Skeletal muscle cell (primary cell): ENCODE data around the gene TBC1D22A.
A peak's percentile ranks its signal among the peaks of the same experiment; 100 is the strongest.

Experiments used
- DNase-seq: peaks from one replicate; pipeline ENCODE4 v3.0.0-alpha.2; 2010; ENCODE audit warnings: low read depth
- H3K4me3 ChIP-seq: 2 replicates; pipeline ENCODE4 v1.5.1; 2011; ENCODE audit warnings: low read depth, mild to moderate bottlenecking, control low read depth, low read length, moderate library complexity

Gene TBC1D22A

GRCh38 chr22:46985507-46985882 is 223.0 kb downstream of the TBC1D22A start:
- no peak for DNase-seq
- H3K4me3 ChIP-seq, result no peak overlapping the region

- no peak for DNase-seq
- no peak overlapping the region for H3K4me3 ChIP-seq
Observed at GRCh38 chr22:46986788-46987187, 224.3 kb downstream of the TBC1D22A start.

- no peak for DNase-seq
- no peak overlapping the region for H3K4me3 ChIP-seq
Observed at GRCh38 chr22:46990937-46991550, 228.6 kb downstream of the TBC1D22A start.

GRCh38 chr22:46991666-46992065 is 229.2 kb downstream of the TBC1D22A start:
- H3K4me3 ChIP-seq, result no peak overlapping the region
- no peak for DNase-seq

- H3K4me3 ChIP-seq, result no peak overlapping the region
- no peak for DNase-seq
Observed at GRCh38 chr22:46992121-46992731, 229.8 kb downstream of the TBC1D22A start.

- H3K4me3 ChIP-seq, result no peak overlapping the region
- DNase-seq, result no peak
Observed at GRCh38 chr22:46993633-46994032, 231.2 kb downstream of the TBC1D22A start.

- no peak for DNase-seq
- no peak overlapping the region for H3K4me3 ChIP-seq
Observed at GRCh38 chr22:46994265-46994664, 231.8 kb downstream of the TBC1D22A start.

- H3K4me3 ChIP-seq, result no peak overlapping the region
- no peak for DNase-seq
Observed at GRCh38 chr22:46994983-46995382, 232.5 kb downstream of the TBC1D22A start.

- no peak for DNase-seq
- H3K4me3 ChIP-seq, result no peak overlapping the region
Observed at GRCh38 chr22:46995501-46996360, 233.3 kb downstream of the TBC1D22A start.

GRCh38 chr22:46996595-46997310 is 234.3 kb downstream of the TBC1D22A start:
- DNase-seq, result no peak

GRCh38 chr22:46997311-46997970 is 235.0 kb downstream of the TBC1D22A start:
- no peak for DNase-seq
- H3K4me3 ChIP-seq, result no peak overlapping the region

More at GRCh38 chr22:46996595-46997310, 234.3 kb downstream of the TBC1D22A start:
- H3K4me3 ChIP-seq, result no peak overlapping the region

GRCh38 chr22:46998331-46998730 is 235.9 kb downstream of the TBC1D22A start:
- H3K4me3 ChIP-seq, result no peak overlapping the region
- no peak for DNase-seq

GRCh38 chr22:47000256-47000655 is 237.8 kb downstream of the TBC1D22A start:
- DNase-seq, result no peak

GRCh38 chr22:47000888-47001287 is 238.4 kb downstream of the TBC1D22A start:
- no peak for DNase-seq

More at GRCh38 chr22:47000256-47000655, 237.8 kb downstream of the TBC1D22A start:
- H3K4me3 ChIP-seq, result no peak overlapping the region

GRCh38 chr22:47001288-47001687 is 238.8 kb downstream of the TBC1D22A start:
- no peak overlapping the region for H3K4me3 ChIP-seq
- peak; percentile 1 for DNase-seq

More at GRCh38 chr22:47000888-47001287, 238.4 kb downstream of the TBC1D22A start:
- no peak overlapping the region for H3K4me3 ChIP-seq

- no peak for DNase-seq
- no peak overlapping the region for H3K4me3 ChIP-seq
Observed at GRCh38 chr22:47002692-47003091, 240.2 kb downstream of the TBC1D22A start.

- H3K4me3 ChIP-seq, result no peak overlapping the region
- no peak for DNase-seq
Observed at GRCh38 chr22:47005506-47006408, 243.3 kb downstream of the TBC1D22A start.

GRCh38 chr22:47006433-47006832 is 244.0 kb downstream of the TBC1D22A start:
- no peak overlapping the region for H3K4me3 ChIP-seq
- DNase-seq, result no peak
